ENCODE measurements around the gene PCSK7. TPM values are rescaled to one million over a fixed set of nuclear protein-coding genes. Genes with fewer than 3 reads are reported as not detected.

Gene PCSK7
- total and polyA plus RNA-seq, 4 experiments from 2014 or later = 33.3 to 325 (median 192) TPM

DNA sequence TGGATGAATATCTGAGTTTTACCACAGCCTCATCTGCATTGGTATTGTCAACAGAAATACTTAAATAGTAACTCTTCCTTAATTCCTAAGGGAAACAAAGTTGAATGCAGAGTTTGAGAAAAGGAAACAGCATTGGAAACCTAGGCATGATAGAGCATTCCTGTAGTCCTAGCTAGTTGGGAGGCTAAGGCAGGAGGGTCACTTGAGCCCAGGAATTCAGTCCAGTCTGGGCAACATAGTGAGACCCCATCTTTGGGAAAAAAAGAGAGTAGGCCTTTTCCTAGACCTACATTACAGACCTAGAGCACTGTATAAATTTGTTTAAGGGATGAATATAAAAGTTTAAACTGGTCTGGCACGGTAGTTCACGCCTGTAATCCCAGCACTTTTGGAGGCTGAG lies 74.4 kb downstream of the PCSK7 start:
- no peaks in the 10 kb centered on the region for H3K9me3 Mint-ChIP-seq
- intact Hi-C loops (cut with micrococcal nuclease) = no loop called here
- no peak overlapping the region for H3K27ac ChIP-seq (ENCODE audit: low read depth, low read length)
- no peaks in the 10 kb centered on the region for H3K27me3 Mint-ChIP-seq
- DNase-seq = no peak
- CTCF ChIA-PET (ENCODE audit: partially characterized antibody) = no interaction called here
- H3K4me3 ChIP-seq (ENCODE audit: low read length in 2 of 2) = no peak overlapping the region
- POLR2A ChIA-PET (ENCODE audit: partially characterized antibody) = no interaction called here
- H3K27ac Mint-ChIP-seq = peak overlapping the region in 4 of 7 donors; percentile 24 to 69 (median 48)
- H3K4me3 Mint-ChIP-seq = no peak overlapping the region
- H3K36me3 ChIP-seq (ENCODE audit: insufficient read depth, low read length) = peaks cover 25% of the 10 kb centered on the region
- H3K27me3 ChIP-seq (ENCODE audit: insufficient read depth, low read length) = no peaks in the 10 kb centered on the region
- H3K4me1 ChIP-seq (ENCODE audit: insufficient read depth, low read length) = no peaks in the 10 kb centered on the region
- H3K36me3 Mint-ChIP-seq = peaks cover 8 to 60% of the 10 kb centered on the region in 2 donors
- H3K4me1 Mint-ChIP-seq = peaks cover 4 to 26% (median 13%) of the 10 kb centered on the region in 4 donors
- H3K9me3 ChIP-seq (ENCODE audit: control insufficient read depth in 1 of 2, low read length in 2 of 2) = no peaks in the 10 kb centered on the region

DNA sequence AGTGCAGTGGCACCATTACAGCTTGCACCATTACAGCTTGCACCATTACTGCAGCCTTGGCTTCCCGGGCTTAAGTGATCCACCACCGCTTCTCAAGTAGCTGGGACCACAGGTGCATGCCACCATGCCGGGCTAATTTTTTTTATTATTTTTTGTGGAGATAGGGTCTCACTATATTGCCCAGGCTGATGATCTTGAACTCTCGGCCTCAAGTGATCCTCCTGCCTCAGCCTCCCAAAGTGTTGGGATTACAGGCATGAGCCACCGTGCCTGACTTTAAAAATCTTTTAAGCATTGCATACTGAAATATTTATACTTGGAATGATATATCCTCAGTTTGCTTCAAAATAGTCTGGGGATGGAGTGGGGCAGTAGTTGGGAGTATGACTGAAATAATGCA lies 77.4 kb downstream of the PCSK7 start:
- H3K27ac ChIP-seq (ENCODE audit: low read depth, low read length) = no peak overlapping the region
- no peaks in the 10 kb centered on the region for H3K27me3 Mint-ChIP-seq
- H3K27ac Mint-ChIP-seq = peak overlapping the region in 2 of 7 donors; percentile 21 to 52
- H3K9me3 Mint-ChIP-seq = no peaks in the 10 kb centered on the region
- H3K4me3 Mint-ChIP-seq = no peak overlapping the region
- no peaks in the 10 kb centered on the region for H3K9me3 ChIP-seq (ENCODE audit: control insufficient read depth in 1 of 2, low read length in 2 of 2)
- H3K4me1 Mint-ChIP-seq = peaks cover 15 to 49% (median 22%) of the 10 kb centered on the region in 4 donors
- intact Hi-C loops (cut with micrococcal nuclease) = no loop called here
- peaks cover 10 to 52% of the 10 kb centered on the region in 2 donors for H3K36me3 Mint-ChIP-seq
- ChIA-PET POLR2A (ENCODE audit: partially characterized antibody) (no interaction called here), CTCF (ENCODE audit: partially characterized antibody) (interaction anchor here (0.6 to 1.3 kb wide), 4 partner anchors 9 to 225 kb away, joined by 3 read pairs; no protein-coding TSS in a partner anchor)
- peaks cover 15% of the 10 kb centered on the region for H3K36me3 ChIP-seq (ENCODE audit: insufficient read depth, low read length)
- H3K4me3 ChIP-seq (ENCODE audit: low read length in 2 of 2) = no peak overlapping the region
- DNase-seq = no peak
- H3K27me3 ChIP-seq (ENCODE audit: insufficient read depth, low read length) = no peaks in the 10 kb centered on the region
- H3K4me1 ChIP-seq (ENCODE audit: insufficient read depth, low read length) = peaks cover 13% of the 10 kb centered on the region

Other genes starting within 250 kb of the PCSK7 start
- gene SIK3, start 133.6 kb downstream of the PCSK7 start, total RNA-seq = 10 to 100 TPM; 88.4 to 97.5 TPM
- gene SIK3, start 133.6 kb downstream of the PCSK7 start, polyA plus RNA-seq = 10 to 100 TPM in 1 of 2 donors, 1 to 10 TPM in 1; 9.7 to 36.7 TPM
- 10 to 100 TPM; 61.6 to 64.2 TPM for gene PAFAH1B2, start 87.8 kb downstream of the PCSK7 start, total RNA-seq
- 10 to 100 TPM; 16.4 to 23.7 TPM for gene PAFAH1B2, start 87.8 kb downstream of the PCSK7 start, polyA plus RNA-seq
- 10 to 100 TPM; 60.2 to 67.3 TPM for gene SIDT2, start 53.3 kb downstream of the PCSK7 start, total RNA-seq
- 1 to 10 TPM; 2.1 to 4.1 TPM for gene SIDT2, start 53.3 kb downstream of the PCSK7 start, polyA plus RNA-seq
- gene TAGLN, start 32.7 kb downstream of the PCSK7 start, total RNA-seq = 10 to 100 TPM; 17.7 to 19.7 TPM
- gene TAGLN, start 32.7 kb downstream of the PCSK7 start, polyA plus RNA-seq = under 1 TPM; 0.15 to 0.36 TPM
- gene RNF214, start 598 bp upstream of the PCSK7 start, total RNA-seq = 10 to 100 TPM; 41.8 to 50.1 TPM
- gene RNF214, start 598 bp upstream of the PCSK7 start, polyA plus RNA-seq = 10 to 100 TPM; 20.7 to 45.0 TPM
- 10 to 100 TPM; 15.3 to 15.7 TPM for gene BACE1-AS, start 59.3 kb upstream of the PCSK7 start, total RNA-seq
- 1 to 10 TPM in 1 of 2 donors, not detected in 1; 3.8 TPM for gene BACE1-AS, start 59.3 kb upstream of the PCSK7 start, polyA plus RNA-seq
- gene BACE1, start 84.2 kb upstream of the PCSK7 start, total RNA-seq = 1 to 10 TPM; 2.7 to 2.9 TPM
- 1 to 10 TPM in 1 of 2 donors, under 1 TPM in 1; 0.65 to 1.6 TPM for gene BACE1, start 84.2 kb upstream of the PCSK7 start, polyA plus RNA-seq
- gene CEP164, start 95.8 kb upstream of the PCSK7 start, total RNA-seq = 10 to 100 TPM; 40.8 to 42.5 TPM
- gene CEP164, start 95.8 kb upstream of the PCSK7 start, polyA plus RNA-seq = 10 to 100 TPM; 12.7 to 25.6 TPM

Measured in CD4-positive, alpha-beta memory T cell (primary cell).